Activated T-cell treated with anti-CD3 and anti-CD28 coated beads, Interleukin-2, amount 50 U/mL, for 4 hours (primary cell): ENCODE results near the gene TRIM77. TPM values are rescaled to one million over a fixed set of nuclear protein-coding genes. Genes with fewer than 3 reads are reported as not detected.
"Not testable (repeated sequence)": the region's sequence is repeated elsewhere in the genome, so short reads cannot be mapped to it uniquely, and the experiment has no call there.

Experiments
- ATAC-seq, 2 donors: fragments of 200-7000 bp; cut with Tn5 transposase; one replicate each; pipeline ENCODE4 v1.10.0; 2021
- DNase-seq: peaks from one replicate; pipeline ENCODE4 v3.0.0-alpha.2; 2020
- H3K27me3 Mint-ChIP-seq: one replicate; pipeline ENCODE4 v1.8.0; 2021; ENCODE audit warnings: low read depth, mixed read lengths
- H3K36me3 Mint-ChIP-seq: one replicate; pipeline ENCODE4 v1.8.0; 2022; ENCODE audit warnings: mixed read lengths; ENCODE audit not compliant: insufficient read depth
- H3K4me1 Mint-ChIP-seq: one replicate; pipeline ENCODE4 v1.8.0; 2021; ENCODE audit warnings: low read depth, mixed read lengths
- H3K4me3 Mint-ChIP-seq: one replicate; pipeline ENCODE4 v1.8.0; 2021; ENCODE audit warnings: mild to moderate bottlenecking, moderate library complexity, mixed read lengths
- H3K9me3 Mint-ChIP-seq: one replicate; pipeline ENCODE4 v1.8.0; 2021; ENCODE audit warnings: mixed read lengths
- total RNA-seq, 3 donors: library from RNA; stranded (reverse); gene quantifications; one replicate each; pipeline ENCODE4 v1.2.1, GENCODE V29; 2021

The TRIM77 gene
- total RNA-seq, 3 donors from 2014 or later: not detected

- ATAC-seq, H3K9me3 Mint-ChIP-seq, H3K4me1 Mint-ChIP-seq, H3K36me3 Mint-ChIP-seq, H3K4me3 Mint-ChIP-seq, DNase-seq, H3K27me3 Mint-ChIP-seq: not testable (repeated sequence)
These were observed 34.1 kb downstream of the TRIM77 start for GRCh38 chr11:89744158-89744557.

GRCh38 chr11:89750822-89751221 is 40.7 kb downstream of the TRIM77 start:
- not testable (repeated sequence) for H3K36me3 Mint-ChIP-seq, H3K27me3 Mint-ChIP-seq, H3K4me3 Mint-ChIP-seq, ATAC-seq, H3K9me3 Mint-ChIP-seq, DNase-seq, H3K4me1 Mint-ChIP-seq

Other genes with a start within 250 kb of the TRIM77 start
- not detected for gene NOX4, start 218.9 kb upstream of the TRIM77 start, total RNA-seq
- not detected for gene TRIM49, start 98.3 kb downstream of the TRIM77 start, total RNA-seq
- gene TRIM64B, start 168.2 kb downstream of the TRIM77 start, total RNA-seq: not detected
- not detected for gene TRIM49D1, start 211.9 kb downstream of the TRIM77 start, total RNA-seq
- gene TRIM49D2, start 213.8 kb downstream of the TRIM77 start, total RNA-seq: not detected